Measurements from ENCODE around the gene MAGEA4. TPM values are rescaled to one million over a fixed set of nuclear protein-coding genes. Genes with fewer than 3 reads are reported as not detected.

MAGEA4 gene
- total and polyA plus RNA-seq, 2 of the 8 experiments (the other 6 are each of a cell fraction or from before 2014, with no cell fraction given): 0.45 to 0.67 TPM

DNA sequence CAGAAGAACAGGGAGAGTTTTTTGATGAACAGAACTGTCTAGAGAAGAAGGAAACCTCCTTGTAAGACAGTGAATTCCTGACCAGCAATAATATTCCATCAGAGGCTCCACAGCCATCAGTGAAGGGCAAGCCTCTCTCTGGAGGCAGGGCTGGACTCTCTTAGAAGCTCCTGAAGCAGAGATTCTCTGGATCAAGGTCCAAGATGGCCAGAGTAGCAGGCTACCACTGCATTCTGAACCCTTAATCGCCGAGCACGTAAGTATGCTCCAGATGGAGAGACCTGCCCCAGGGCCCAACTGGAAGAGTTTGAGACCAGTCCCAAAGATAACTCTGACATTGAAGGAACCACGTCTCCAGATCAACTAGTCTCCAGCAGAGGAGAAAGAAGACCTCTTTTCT, 45.4 kb downstream of the MAGEA4 start:
- no peak overlapping the region for H4K91ac ChIP-seq (replicated peaks; ENCODE audit: insufficient read length, low read length)
- no peaks in the 10 kb centered on the region for H4K20me1 ChIP-seq (replicated peaks in 1 of 2; ENCODE audit: control insufficient read depth in 1 of 2, insufficient read depth in 2 of 2, low read length in 2 of 2)
- no peaks in the 10 kb centered on the region; a peak in 1 of 8 replicates for H3K36me3 ChIP-seq (ENCODE audit: control insufficient read depth in 2 of 4, insufficient read depth in 4 of 4, low read length in 3 of 4)
- no peaks in the 10 kb centered on the region for H3K9me3 ChIP-seq (ENCODE audit: insufficient read depth in 2 of 2, low read depth in 1 of 2, low read length in 1 of 2)
- POLR2A ChIA-PET (ENCODE audit: partially characterized antibody): no interaction called here
- no peak overlapping the region for H4K5ac ChIP-seq (ENCODE audit: insufficient read length, low read depth, low read length)
- no peaks in the 10 kb centered on the region for H3K79me1 ChIP-seq (ENCODE audit: low read depth, low read length)
- H2BK15ac ChIP-seq (ENCODE audit: low read length): no peak overlapping the region
- no peak overlapping the region for H3K14ac ChIP-seq (ENCODE audit: insufficient read length)
- WGBS, 2 experiments (ENCODE audit: extremely low coverage in 1 of 2, insufficient coverage in 1 of 2, insufficient read length in 1 of 2, insufficient replicate concordance in 2 of 2, low coverage in 1 of 2, low lambda C conversion rate in 2 of 2, missing lambda C conversion rate in 1 of 2): 97% methylated on average over 4 of the region's 4 CpGs; no CpG with 5 or more reads in 1 of the 2 experiments
- no peak for FAIRE-seq
- H3K4me3 ChIP-seq (ENCODE audit: extremely low read depth in 1 of 4, insufficient read depth in 2 of 4, low read depth in 3 of 4, low read length in 4 of 4): no peak overlapping the region
- H3K79me2 ChIP-seq (ENCODE audit: control insufficient read depth in 1 of 2, insufficient read depth in 2 of 2, low read length in 2 of 2): no peaks in the 10 kb centered on the region
- no peak overlapping the region for H3K18ac ChIP-seq (ENCODE audit: extremely low read depth, low read length)
- H2BK12ac ChIP-seq (ENCODE audit: low read depth, low read length): no peak overlapping the region
- H2BK5ac ChIP-seq (ENCODE audit: low read depth, low read length): no peak overlapping the region
- H3K27me3 ChIP-seq (replicated peaks in 1 of 4; ENCODE audit: control insufficient read depth in 3 of 4, extremely low read depth in 1 of 4, insufficient read depth in 3 of 4, low read length in 3 of 4): no peaks in the 10 kb centered on the region
- H3K4me1 ChIP-seq (replicated peaks in 1 of 4; ENCODE audit: control insufficient read depth in 3 of 4, insufficient read depth in 4 of 4, low read length in 3 of 4): no peaks in the 10 kb centered on the region
- no peaks in the 10 kb centered on the region for H3K23me2 ChIP-seq (ENCODE audit: low read depth, low read length)
- H3K27ac ChIP-seq (ENCODE audit: low read depth, low read length): no peak overlapping the region
- no peak overlapping the region for H3K4me2 ChIP-seq (ENCODE audit: insufficient read depth in 1 of 2, low read depth in 2 of 2, low read length in 2 of 2)
- no peak overlapping the region for H3K4ac ChIP-seq (replicated peaks; ENCODE audit: insufficient read length, low read depth, low read length)
- H4K8ac ChIP-seq (ENCODE audit: extremely low read depth, insufficient read depth, low read length): no peak overlapping the region
- no peak for DNase-seq (ENCODE audit: low read depth in 1 of 2, low spot score in 2 of 2)
- no peak overlapping the region for H2BK20ac ChIP-seq (ENCODE audit: low read length)
- H3K9ac ChIP-seq (replicated peaks in 1 of 4; ENCODE audit: extremely low read depth in 1 of 4, low read depth in 3 of 4, low read length in 3 of 4): no peak overlapping the region
- CTCF ChIA-PET (ENCODE audit: partially characterized antibody): no interaction called here
- H2AK5ac ChIP-seq (ENCODE audit: low read depth, low read length): no peak overlapping the region
- no peak overlapping the region for H2BK120ac ChIP-seq (replicated peaks; ENCODE audit: low read depth, low read length)
- H2AFZ ChIP-seq (ENCODE audit: low read length): no peak overlapping the region
- H3K56ac ChIP-seq (replicated peaks; ENCODE audit: insufficient read length, low read depth, low read length): no peak overlapping the region
- no peak overlapping the region for H3K23ac ChIP-seq (ENCODE audit: insufficient read length)
- TF ChIP-seq EGR1 (IDR thresholded peaks at IDR 0.05; ENCODE audit: borderline replicate concordance, low read depth, low read length) (no peak), BCL11A (IDR thresholded peaks at IDR 0.05; ENCODE audit: low read depth in 2 of 2, low read length in 2 of 2) (no peak), GTF2F1 (IDR thresholded peaks at IDR 0.05; ENCODE audit: borderline replicate concordance, low read depth, low read length) (no peak), EZH2 (IDR thresholded peaks at IDR 0.05; ENCODE audit: low read depth, low read length, severe bottlenecking) (no peak), TCF12 (IDR thresholded peaks at IDR 0.05; ENCODE audit: low read depth, low read length) (no peak), TBP (IDR thresholded peaks at IDR 0.05; ENCODE audit: low read depth, low read length) (no peak), BACH1 (IDR thresholded peaks at IDR 0.05; ENCODE audit: low read length) (no peak), CHD1 (IDR thresholded peaks at IDR 0.05; ENCODE audit: low read depth, low read length) (no peak), NRF1 (IDR thresholded peaks at IDR 0.05; ENCODE audit: low read depth, low read length) (no peak), SUZ12 (IDR thresholded peaks at IDR 0.05; ENCODE audit: low read length) (no peak), POLR2A (IDR thresholded peaks at IDR 0.05; ENCODE audit: control extremely low read depth in 1 of 2, low read depth in 2 of 2, low read length in 2 of 2) (no peak), GABPA (IDR thresholded peaks at IDR 0.05; ENCODE audit: borderline replicate concordance, insufficient read depth, low read length) (no peak), SAP30 (IDR thresholded peaks at IDR 0.05; ENCODE audit: insufficient read depth, insufficient replicate concordance, low read length) (no peak), SP2 (IDR thresholded peaks at IDR 0.05; ENCODE audit: low read length) (no peak), ZNF274 (IDR thresholded peaks at IDR 0.05; ENCODE audit: borderline replicate concordance, extremely low read depth, low read length) (no peak), TEAD4 (IDR thresholded peaks at IDR 0.05; ENCODE audit: low read depth, low read length) (no peak), SIRT6 (IDR thresholded peaks at IDR 0.05; ENCODE audit: low read length) (no peak)
